D721Med (cell line): ENCODE results near the gene INSRR.

ENCODE experiments used
- DNase-seq: peaks from one replicate; pipeline ENCODE4 v3.0.0; 2011; ENCODE audit warnings: low spot score; ENCODE audit not compliant: insufficient read length
- FAIRE-seq: peaks from 2 replicates; lab custom pipeline; 2011; peaks lifted over from hg19 to GRCh38; lab: Jason Lieb, UNC
- CTCF ChIP-seq: IDR thresholded peaks from 2 replicates; pipeline ENCODE4 v1.5.1; 2012; ENCODE audit warnings: mild to moderate bottlenecking, control low read depth; ENCODE audit not compliant: insufficient read depth; ENCODE audit errors: missing control alignments

INSRR gene

GRCh38 chr1:156849151-156849496 lies 9.8 kb downstream of the INSRR start:
- TF ChIP-seq CTCF, result no peak
- DNase-seq (no peak), FAIRE-seq (no peak)

GRCh38 chr1:156848461-156849150 lies 10.3 kb downstream of the INSRR start:
- DNase-seq, result no peak
- TF ChIP-seq CTCF, result no peak
- no peak for FAIRE-seq

GRCh38 chr1:156847591-156848460 lies 11.1 kb downstream of the INSRR start:
- TF ChIP-seq CTCF, result no peak

GRCh38 chr1:156846643-156847042 lies 12.3 kb downstream of the INSRR start:
- FAIRE-seq (no peak), DNase-seq (no peak)
- no peak for TF ChIP-seq CTCF

More at GRCh38 chr1:156847591-156848460, 11.1 kb downstream of the INSRR start:
- FAIRE-seq (no peak), DNase-seq (no peak)

- FAIRE-seq, result no peak
- no peak for TF ChIP-seq CTCF
- DNase-seq, result no peak
Observed at GRCh38 chr1:156845953-156846545, 12.9 kb downstream of the INSRR start.

GRCh38 chr1:156845055-156845952 lies 13.6 kb downstream of the INSRR start:
- DNase-seq (no peak), FAIRE-seq (no peak)
- no peak for TF ChIP-seq CTCF
